ENCODE data around the gene POLR2E. TPM values are rescaled to one million over a fixed set of nuclear protein-coding genes. Genes with fewer than 3 reads are reported as not detected.
A peak's percentile ranks its signal among the peaks of the same experiment; 100 is the strongest.

Gene POLR2E
- total and polyA plus RNA-seq, 10 of the 15 experiments (the other 5 are each of a cell fraction or from before 2014, with no cell fraction given): 4.0 to 487 (median 200) TPM

DNA sequence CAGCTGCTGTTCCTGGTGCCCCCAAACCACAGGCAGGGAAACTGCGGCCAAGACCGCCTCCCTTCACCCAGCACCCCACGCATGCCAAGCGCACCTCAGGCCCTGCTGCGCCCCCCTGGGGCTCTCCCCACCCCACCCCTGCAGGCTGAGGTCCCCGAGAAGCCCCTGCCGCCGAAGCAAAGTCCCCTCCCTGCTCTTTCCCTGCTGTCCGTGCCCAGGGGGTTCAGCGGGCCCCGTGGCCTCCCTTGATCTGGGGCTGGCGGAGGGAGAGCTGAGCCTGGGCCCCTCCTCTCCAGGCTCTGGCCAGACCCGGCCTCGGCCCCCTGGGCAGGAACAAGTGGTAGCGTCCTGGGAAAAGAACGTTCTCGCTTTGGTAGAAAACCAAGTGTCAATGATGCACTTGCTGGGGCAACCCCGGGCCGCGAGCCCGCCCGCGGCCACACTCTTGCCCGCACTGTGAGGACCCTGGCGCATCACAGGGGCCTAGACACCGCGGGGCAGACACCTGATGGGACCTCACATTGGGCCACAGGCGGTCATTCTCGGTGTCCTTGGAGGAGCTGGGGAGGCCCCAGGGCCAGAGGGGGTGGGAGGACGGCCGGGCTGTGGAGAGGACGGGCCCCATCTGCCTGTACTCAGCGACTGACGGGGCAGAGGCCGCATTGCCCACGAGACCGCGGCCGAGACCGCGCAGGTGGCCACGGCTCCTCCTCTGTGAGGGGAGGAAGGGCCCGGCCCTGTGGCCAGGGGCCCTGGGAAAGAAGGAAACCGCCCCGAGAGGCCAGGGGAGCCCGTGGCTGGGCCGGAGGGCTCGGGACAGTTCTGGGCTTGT is 37.6 kb upstream of the POLR2E start (continued):
- TF ChIP-seq, protein P1, sequence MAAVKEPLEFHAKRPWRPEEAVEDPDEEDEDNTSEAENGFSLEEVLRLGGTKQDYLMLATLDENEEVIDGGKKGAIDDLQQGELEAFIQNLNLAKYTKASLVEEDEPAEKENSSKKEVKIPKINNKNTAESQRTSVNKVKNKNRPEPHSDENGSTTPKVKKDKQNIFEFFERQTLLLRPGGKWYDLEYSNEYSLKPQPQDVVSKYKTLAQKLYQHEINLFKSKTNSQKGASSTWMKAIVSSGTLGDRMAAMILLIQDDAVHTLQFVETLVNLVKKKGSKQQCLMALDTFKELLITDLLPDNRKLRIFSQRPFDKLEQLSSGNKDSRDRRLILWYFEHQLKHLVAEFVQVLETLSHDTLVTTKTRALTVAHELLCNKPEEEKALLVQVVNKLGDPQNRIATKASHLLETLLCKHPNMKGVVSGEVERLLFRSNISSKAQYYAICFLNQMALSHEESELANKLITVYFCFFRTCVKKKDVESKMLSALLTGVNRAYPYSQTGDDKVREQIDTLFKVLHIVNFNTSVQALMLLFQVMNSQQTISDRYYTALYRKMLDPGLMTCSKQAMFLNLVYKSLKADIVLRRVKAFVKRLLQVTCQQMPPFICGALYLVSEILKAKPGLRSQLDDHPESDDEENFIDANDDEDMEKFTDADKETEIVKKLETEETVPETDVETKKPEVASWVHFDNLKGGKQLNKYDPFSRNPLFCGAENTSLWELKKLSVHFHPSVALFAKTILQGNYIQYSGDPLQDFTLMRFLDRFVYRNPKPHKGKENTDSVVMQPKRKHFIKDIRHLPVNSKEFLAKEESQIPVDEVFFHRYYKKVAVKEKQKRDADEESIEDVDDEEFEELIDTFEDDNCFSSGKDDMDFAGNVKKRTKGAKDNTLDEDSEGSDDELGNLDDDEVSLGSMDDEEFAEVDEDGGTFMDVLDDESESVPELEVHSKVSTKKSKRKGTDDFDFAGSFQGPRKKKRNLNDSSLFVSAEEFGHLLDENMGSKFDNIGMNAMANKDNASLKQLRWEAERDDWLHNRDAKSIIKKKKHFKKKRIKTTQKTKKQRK (IDR thresholded peaks at IDR 0.05; ENCODE audit: low read depth, low read length): no peak
- TF ChIP-seq NRF1 (conservative IDR thresholded peaks at IDR 0.05; ENCODE audit: low read depth, low read length) (no peak), NBN (IDR thresholded peaks at IDR 0.05) (no peak), WRNIP1 (IDR thresholded peaks at IDR 0.05; ENCODE audit: borderline replicate concordance, low read depth, low read length) (no peak), BCL11A (IDR thresholded peaks at IDR 0.05; ENCODE audit: low read depth, low read length) (no peak), ZZZ3 (IDR thresholded peaks at IDR 0.05; ENCODE audit: control insufficient read depth, insufficient read length, low read depth) (no peak), JUND (IDR thresholded peaks at IDR 0.05; ENCODE audit: low read depth, low read length) (no peak), TCF12 (IDR thresholded peaks at IDR 0.05; ENCODE audit: low read depth, low read length) (0 out of 2 replicates have a peak, but pooled peaks have one; percentile 19), ZNF24 (IDR thresholded peaks at IDR 0.05) (no peak), POU2F2 (IDR thresholded peaks at IDR 0.05; ENCODE audit: borderline replicate concordance, low read depth, low read length) (no peak), TBL1XR1 (IDR thresholded peaks at IDR 0.05; ENCODE audit: low read depth, low read length) (no peak), MTA3 (IDR thresholded peaks at IDR 0.05; ENCODE audit: borderline replicate concordance, low read length) (no peak; the same call in 1 of the 2 replicates), TAF1 (IDR thresholded peaks at IDR 0.05; ENCODE audit: borderline replicate concordance, low read depth, low read length) (no peak), NFIC (IDR thresholded peaks at IDR 0.05; ENCODE audit: low read depth, low read length) (no peak), YBX1 (IDR thresholded peaks at IDR 0.05) (no peak)
- TF ChIP-seq, protein P2, sequence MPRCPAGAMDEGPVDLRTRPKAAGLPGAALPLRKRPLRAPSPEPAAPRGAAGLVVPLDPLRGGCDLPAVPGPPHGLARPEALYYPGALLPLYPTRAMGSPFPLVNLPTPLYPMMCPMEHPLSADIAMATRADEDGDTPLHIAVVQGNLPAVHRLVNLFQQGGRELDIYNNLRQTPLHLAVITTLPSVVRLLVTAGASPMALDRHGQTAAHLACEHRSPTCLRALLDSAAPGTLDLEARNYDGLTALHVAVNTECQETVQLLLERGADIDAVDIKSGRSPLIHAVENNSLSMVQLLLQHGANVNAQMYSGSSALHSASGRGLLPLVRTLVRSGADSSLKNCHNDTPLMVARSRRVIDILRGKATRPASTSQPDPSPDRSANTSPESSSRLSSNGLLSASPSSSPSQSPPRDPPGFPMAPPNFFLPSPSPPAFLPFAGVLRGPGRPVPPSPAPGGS (IDR thresholded peaks at IDR 0.05; ENCODE audit: borderline replicate concordance, insufficient read depth, low read depth, low read length, poor library complexity, severe bottlenecking): no peak
- TF ChIP-seq, protein P3, sequence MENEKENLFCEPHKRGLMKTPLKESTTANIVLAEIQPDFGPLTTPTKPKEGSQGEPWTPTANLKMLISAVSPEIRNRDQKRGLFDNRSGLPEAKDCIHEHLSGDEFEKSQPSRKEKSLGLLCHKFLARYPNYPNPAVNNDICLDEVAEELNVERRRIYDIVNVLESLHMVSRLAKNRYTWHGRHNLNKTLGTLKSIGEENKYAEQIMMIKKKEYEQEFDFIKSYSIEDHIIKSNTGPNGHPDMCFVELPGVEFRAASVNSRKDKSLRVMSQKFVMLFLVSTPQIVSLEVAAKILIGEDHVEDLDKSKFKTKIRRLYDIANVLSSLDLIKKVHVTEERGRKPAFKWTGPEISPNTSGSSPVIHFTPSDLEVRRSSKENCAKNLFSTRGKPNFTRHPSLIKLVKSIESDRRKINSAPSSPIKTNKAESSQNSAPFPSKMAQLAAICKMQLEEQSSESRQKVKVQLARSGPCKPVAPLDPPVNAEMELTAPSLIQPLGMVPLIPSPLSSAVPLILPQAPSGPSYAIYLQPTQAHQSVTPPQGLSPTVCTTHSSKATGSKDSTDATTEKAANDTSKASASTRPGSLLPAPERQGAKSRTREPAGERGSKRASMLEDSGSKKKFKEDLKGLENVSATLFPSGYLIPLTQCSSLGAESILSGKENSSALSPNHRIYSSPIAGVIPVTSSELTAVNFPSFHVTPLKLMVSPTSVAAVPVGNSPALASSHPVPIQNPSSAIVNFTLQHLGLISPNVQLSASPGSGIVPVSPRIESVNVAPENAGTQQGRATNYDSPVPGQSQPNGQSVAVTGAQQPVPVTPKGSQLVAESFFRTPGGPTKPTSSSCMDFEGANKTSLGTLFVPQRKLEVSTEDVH (IDR thresholded peaks at IDR 0.05; ENCODE audit: low read depth, partially characterized antibody): no peak

Measured in GM12878 (cell line).